ENCODE data around the gene YLPM1.
A peak's percentile ranks its signal among the peaks of the same experiment; 100 is the strongest.

YLPM1 gene

GRCh38 chr14:74801396-74801795 is 38.3 kb downstream of the YLPM1 start:
- Histone ChIP-seq H3K4me1 (no peaks in the 10 kb centered on the region), H3K27ac (no peak overlapping the region), H3K27me3 (no peaks in the 10 kb centered on the region), H3K9me3 (replicated peaks in 1 of 11) (no peaks in the 10 kb centered on the region), H3K4me2 (no peak overlapping the region), H3K9ac (no peak overlapping the region), H3K36me3 (peaks cover 69 to 100% (median 87%) of the 10 kb centered on the region in 11 experiments), H3K4me3 (no peak overlapping the region), H4K20me1 (peaks cover 0 to 64% (median 34%) of the 10 kb centered on the region in 11 experiments; a peak in 16 of 22 replicates)
- TF ChIP-seq Cebpa-rat (IDR thresholded peaks at IDR 0.05), result no peak

DNA sequence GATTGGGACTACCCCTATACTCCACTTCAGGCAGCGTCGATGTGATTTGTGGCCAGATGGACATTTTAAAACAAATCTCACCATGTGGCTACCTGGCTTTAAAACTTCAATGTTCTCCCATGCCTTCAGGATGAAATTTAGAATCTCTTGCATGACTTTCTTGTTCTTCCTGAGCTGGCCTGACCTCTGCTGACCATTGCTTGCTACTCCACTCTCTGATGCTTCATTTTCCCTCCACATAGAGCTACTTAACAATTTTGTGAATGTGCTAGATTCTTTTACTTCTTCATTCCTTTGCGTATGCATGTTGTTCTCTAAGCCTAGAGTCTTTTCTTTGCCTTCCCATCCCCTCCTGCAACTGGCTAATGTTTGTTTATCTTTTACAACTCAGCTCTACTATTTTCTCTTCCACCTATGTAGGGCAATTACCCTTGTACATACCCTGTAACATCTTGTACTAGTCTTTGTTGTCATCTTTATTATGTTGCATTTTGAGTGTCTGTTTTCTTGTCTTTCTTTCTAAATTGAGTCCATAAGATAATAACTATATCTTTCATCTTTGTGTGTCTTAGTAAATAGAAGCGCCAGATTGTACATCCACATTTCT is 41.2 kb downstream of the YLPM1 start:
- no peak for TF ChIP-seq Cebpa-rat (IDR thresholded peaks at IDR 0.05)
- no peak overlapping the region for H3K27ac ChIP-seq
- H4K20me1 ChIP-seq, result peaks cover 0 to 61% (median 25%) of the 10 kb centered on the region in 11 experiments; a peak in 16 of 22 replicates
- H3K27me3 ChIP-seq, result no peaks in the 10 kb centered on the region
- H3K4me2 ChIP-seq, result no peak overlapping the region
- no peaks in the 10 kb centered on the region for H3K9me3 ChIP-seq (replicated peaks in 1 of 11)
- H3K9ac ChIP-seq, result no peak overlapping the region
- H3K4me1 ChIP-seq, result no peaks in the 10 kb centered on the region
- H3K4me3 ChIP-seq, result no peak overlapping the region
- H3K36me3 ChIP-seq, result peaks cover 71 to 99% (median 88%) of the 10 kb centered on the region in 11 experiments

- Histone ChIP-seq H3K9ac (no peak overlapping the region), H3K4me3 (no peak overlapping the region), H3K36me3 (peaks cover 81 to 99% (median 94%) of the 10 kb centered on the region in 11 experiments), H3K4me1 (peaks cover 0 to 11% (median 0%) of the 10 kb centered on the region in 10 experiments; a peak in 3 of 20 replicates), H3K4me2 (no peak overlapping the region), H3K27ac (no peak overlapping the region), H4K20me1 (peaks cover 0 to 29% (median 5%) of the 10 kb centered on the region in 11 experiments; a peak in 8 of 22 replicates), H3K9me3 (replicated peaks in 1 of 11) (no peaks in the 10 kb centered on the region), H3K27me3 (no peaks in the 10 kb centered on the region)
- TF ChIP-seq Cebpa-rat (IDR thresholded peaks at IDR 0.05), result no peak
Measured at GRCh38 chr14:74807853-74808545, 44.9 kb downstream of the YLPM1 start.

DNA sequence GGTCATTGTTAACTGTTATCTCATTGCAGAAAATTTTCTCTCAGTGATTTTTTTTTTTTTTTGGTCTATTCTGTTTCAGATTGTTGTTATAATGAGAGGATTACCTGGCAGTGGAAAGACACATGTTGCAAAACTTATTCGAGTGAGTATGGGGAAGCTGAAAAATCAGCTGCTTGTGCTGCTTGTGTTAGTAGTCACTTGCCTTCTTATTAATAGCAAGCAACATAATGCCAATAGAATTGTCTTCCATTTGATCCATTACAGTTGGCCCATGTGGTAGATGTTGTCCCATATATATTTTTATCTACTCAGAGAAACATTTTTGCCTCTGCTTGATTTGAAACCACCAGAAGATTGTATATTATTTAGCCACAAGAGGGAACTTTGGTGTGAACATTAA is 53.0 kb downstream of the YLPM1 start:
- peaks cover 93 to 100% (median 100%) of the 10 kb centered on the region in 11 experiments for H3K36me3 ChIP-seq
- H3K4me2 ChIP-seq, result no peak overlapping the region
- H4K20me1 ChIP-seq, result peaks cover 0 to 26% (median 4%) of the 10 kb centered on the region in 11 experiments; a peak in 6 of 22 replicates
- TF ChIP-seq Cebpa-rat (IDR thresholded peaks at IDR 0.05), result no peak
- peaks cover 0 to 11% (median 0%) of the 10 kb centered on the region in 10 experiments; a peak in 3 of 20 replicates for H3K4me1 ChIP-seq
- no peaks in the 10 kb centered on the region for H3K27me3 ChIP-seq
- H3K9me3 ChIP-seq (replicated peaks in 1 of 11), result no peaks in the 10 kb centered on the region
- no peak overlapping the region for H3K9ac ChIP-seq
- H3K4me3 ChIP-seq, result no peak overlapping the region
- H3K27ac ChIP-seq, result no peak overlapping the region

DNA sequence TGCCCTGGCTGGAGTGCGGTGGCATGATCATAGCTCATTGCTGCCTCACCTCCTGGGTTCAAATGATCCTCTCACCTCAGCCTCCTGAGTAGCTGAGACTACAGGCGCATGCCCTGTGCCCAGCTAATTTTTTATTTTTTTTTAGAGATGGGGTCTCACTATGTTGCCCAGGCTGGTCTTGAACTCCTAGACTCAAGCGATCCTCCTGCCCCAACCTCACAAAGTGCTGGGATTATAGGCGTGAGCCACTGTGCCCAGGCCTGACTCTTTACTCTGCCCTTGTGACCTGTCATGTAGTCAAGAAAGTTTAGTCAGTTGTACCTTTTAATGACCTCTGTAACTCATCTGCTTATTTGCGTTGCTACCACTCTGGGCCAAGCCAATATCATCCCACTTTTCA is 57.2 kb downstream of the YLPM1 start:
- Histone ChIP-seq H3K4me1 (peaks cover 0 to 8% (median 7%) of the 10 kb centered on the region in 10 experiments; a peak in 11 of 20 replicates), H3K27ac (no peak overlapping the region), H3K36me3 (peaks cover 71 to 97% (median 89%) of the 10 kb centered on the region in 11 experiments), H4K20me1 (peaks cover 0 to 4% (median 0%) of the 10 kb centered on the region in 11 experiments; a peak in 5 of 22 replicates), H3K9me3 (replicated peaks in 1 of 11) (no peaks in the 10 kb centered on the region), H3K4me3 (no peak overlapping the region), H3K9ac (no peak overlapping the region), H3K4me2 (no peak overlapping the region), H3K27me3 (no peaks in the 10 kb centered on the region)
- TF ChIP-seq Cebpa-rat (IDR thresholded peaks at IDR 0.05), result no peak

DNA sequence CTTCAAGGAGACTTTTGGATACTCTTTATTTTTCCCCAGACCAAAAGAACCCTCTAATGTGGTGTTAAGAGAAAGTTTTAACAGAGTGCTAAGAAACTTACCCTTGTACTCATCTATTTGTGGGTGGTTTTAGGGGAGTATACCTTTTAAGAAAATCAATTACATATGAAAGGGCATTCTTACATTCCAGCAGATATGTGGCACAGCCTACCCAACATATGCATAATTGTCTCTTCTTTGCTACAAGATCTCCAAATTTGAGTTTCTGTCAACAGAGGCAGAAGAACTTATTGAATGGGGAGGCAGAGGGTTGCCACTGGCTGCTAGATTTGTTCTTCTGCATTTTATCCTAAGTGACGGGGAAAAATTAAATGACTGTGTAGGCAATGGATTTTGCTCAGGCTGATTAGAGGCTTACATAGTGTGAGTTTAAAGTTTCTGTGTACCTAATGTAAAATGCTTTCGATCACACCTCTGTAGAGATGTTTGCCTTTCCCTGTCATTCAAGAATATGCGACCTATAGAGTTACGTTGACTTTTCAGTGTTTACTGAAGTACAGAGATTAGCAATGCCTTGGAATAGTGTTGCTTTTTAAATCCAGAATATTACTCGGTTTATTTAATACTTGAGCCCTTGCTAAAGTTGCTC is 58.3 kb downstream of the YLPM1 start:
- H3K27ac ChIP-seq, result no peak overlapping the region
- no peak overlapping the region for H3K9ac ChIP-seq
- H3K9me3 ChIP-seq (replicated peaks in 1 of 11), result no peaks in the 10 kb centered on the region
- peaks cover 63 to 97% (median 84%) of the 10 kb centered on the region in 11 experiments for H3K36me3 ChIP-seq
- no peak for TF ChIP-seq Cebpa-rat (IDR thresholded peaks at IDR 0.05)
- H3K27me3 ChIP-seq, result no peaks in the 10 kb centered on the region
- no peak overlapping the region for H3K4me3 ChIP-seq
- H3K4me1 ChIP-seq, result peaks cover 0 to 11% (median 7%) of the 10 kb centered on the region in 10 experiments; a peak in 11 of 20 replicates
- H3K4me2 ChIP-seq, result no peak overlapping the region
- no peaks in the 10 kb centered on the region; a peak in 1 of 22 replicates for H4K20me1 ChIP-seq

GRCh38 chr14:74824997-74825396 is 61.9 kb downstream of the YLPM1 start:
- Histone ChIP-seq H3K4me3 (no peak overlapping the region), H3K36me3 (peaks cover 63 to 97% (median 84%) of the 10 kb centered on the region in 11 experiments), H4K20me1 (no peaks in the 10 kb centered on the region; a peak in 1 of 22 replicates), H3K4me1 (peaks cover 0 to 21% (median 7%) of the 10 kb centered on the region in 10 experiments; a peak in 14 of 20 replicates), H3K27ac (peak overlapping the region in 1 of 11 experiments; percentile 28; a peak in 1 of 22 replicates), H3K9me3 (replicated peaks in 1 of 11) (no peaks in the 10 kb centered on the region), H3K9ac (no peak overlapping the region), H3K4me2 (peak overlapping the region in 4 of 11 experiments; percentile 7 to 40 (median 16); a peak in 4 of 22 replicates), H3K27me3 (no peaks in the 10 kb centered on the region)
- no peak for TF ChIP-seq Cebpa-rat (IDR thresholded peaks at IDR 0.05)

DNA sequence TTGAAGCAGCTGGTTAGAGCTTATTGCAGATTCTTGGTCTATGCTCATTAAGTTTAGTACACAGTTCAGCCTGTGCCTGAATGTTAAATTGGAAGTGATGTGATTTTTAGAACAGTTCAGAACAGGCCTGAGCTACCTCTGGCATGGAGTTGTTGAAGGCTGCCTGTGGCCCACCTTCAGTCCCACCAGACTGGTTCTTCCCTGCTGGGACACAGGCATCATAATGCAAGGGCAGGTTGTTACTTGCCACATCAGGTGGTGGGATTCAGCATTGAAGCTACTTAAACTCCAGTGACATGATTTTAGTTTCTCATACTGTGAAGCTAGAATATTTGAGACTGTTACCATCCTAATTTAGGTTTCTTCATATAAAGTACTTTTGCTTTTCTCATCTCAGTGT is 63.5 kb downstream of the YLPM1 start:
- no peak for TF ChIP-seq Cebpa-rat (IDR thresholded peaks at IDR 0.05)
- Histone ChIP-seq H3K9me3 (replicated peaks in 1 of 11) (no peaks in the 10 kb centered on the region), H4K20me1 (no peaks in the 10 kb centered on the region; a peak in 1 of 22 replicates), H3K27ac (no peak overlapping the region), H3K4me3 (no peak overlapping the region), H3K4me2 (no peak overlapping the region), H3K36me3 (peaks cover 63 to 97% (median 83%) of the 10 kb centered on the region in 11 experiments), H3K4me1 (peaks cover 0 to 21% (median 7%) of the 10 kb centered on the region in 10 experiments; a peak in 14 of 20 replicates), H3K27me3 (no peaks in the 10 kb centered on the region), H3K9ac (no peak overlapping the region)

DNA sequence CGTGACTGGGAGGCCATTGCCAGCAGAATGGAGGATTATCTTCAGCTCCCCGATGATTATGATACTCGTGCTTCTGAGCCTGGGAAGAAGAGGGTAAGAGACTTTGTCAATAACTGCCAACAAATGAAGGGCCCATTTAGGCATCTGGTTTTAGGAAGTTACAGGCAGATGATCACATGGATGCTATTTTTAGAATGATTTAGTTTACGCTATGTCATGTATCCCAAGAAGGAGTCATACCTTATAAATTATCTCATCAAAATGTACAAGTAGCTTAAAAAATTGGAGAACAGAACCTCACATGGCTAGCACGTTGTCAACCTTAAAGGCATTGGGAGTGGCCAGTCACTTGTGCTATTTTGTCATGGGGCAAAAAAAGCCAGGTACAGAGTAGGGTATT is 66.1 kb downstream of the YLPM1 start:
- no peaks in the 10 kb centered on the region for H3K9me3 ChIP-seq (replicated peaks in 1 of 11)
- peak overlapping the region in 3 of 11 experiments; percentile 14 to 45 (median 16); a peak in 4 of 22 replicates for H3K4me2 ChIP-seq
- H3K4me3 ChIP-seq, result no peak overlapping the region
- H3K4me1 ChIP-seq, result peaks cover 0 to 21% (median 7%) of the 10 kb centered on the region in 10 experiments; a peak in 14 of 20 replicates
- H4K20me1 ChIP-seq, result no peaks in the 10 kb centered on the region
- no peak overlapping the region for H3K9ac ChIP-seq
- no peak for TF ChIP-seq Cebpa-rat (IDR thresholded peaks at IDR 0.05)
- H3K36me3 ChIP-seq, result peaks cover 65 to 94% (median 79%) of the 10 kb centered on the region in 11 experiments
- no peaks in the 10 kb centered on the region for H3K27me3 ChIP-seq
- H3K27ac ChIP-seq, result peak overlapping the region in 1 of 11 experiments; percentile 3; a peak in 1 of 22 replicates

Measured in BLaER1 treated with 17β-estradiol and CSF1 and Interleukin-3, amounts not matched to agents 10 nM and 100 nM (cell line).